SH-SY5Y (cell line): Measurements from ENCODE around the gene SOX1.

Experiments
- GATA2 ChIP-seq: IDR thresholded peaks from 2 replicates; pipeline ENCODE4 v1.6.1; 2011; ENCODE audit warnings: mild to moderate bottlenecking, low read depth, low read length
- GATA3 ChIP-seq: IDR thresholded peaks from 2 replicates; pipeline ENCODE4 v1.6.1; 2011; ENCODE audit warnings: low read depth, mild to moderate bottlenecking, low read length, moderate library complexity

- no peak for TF ChIP-seq GATA2
- no peak for TF ChIP-seq GATA3
These were observed 13.7 kb upstream of the SOX1 start for GRCh38 chr13:112053167-112053743.
